Measurements from ENCODE around the gene ASTN2. TPM values are rescaled to one million over a fixed set of nuclear protein-coding genes. Genes with fewer than 3 reads are reported as not detected.

The ASTN2 gene
- total and polyA plus RNA-seq, 9 donors: 1.8 to 6.4 (median 3.2) TPM

- Histone ChIP-seq H3K4me3 (no peak overlapping the region), H3K36me3 (no peaks in the 10 kb centered on the region), H3K9me3 (peaks cover 0 to under 1% of the 10 kb centered on the region in 2 donors), H3K27me3 (no peaks in the 10 kb centered on the region), H3K4me1 (ENCODE audit: insufficient read depth) (no peaks in the 10 kb centered on the region), H3K27ac (no peak overlapping the region)
- no peak for DNase-seq
- TF ChIP-seq EP300 (IDR thresholded peaks at IDR 0.05) (no peak), POLR2A (IDR thresholded peaks at IDR 0.05) (no peak), CTCF (IDR thresholded peaks at IDR 0.05) (no peak)
- intact Hi-C loops (cut with DNase I): no loop called here
These were observed 254.6 kb downstream of the ASTN2 start for GRCh38 chr9:117160254-117160653.

- no peak overlapping the region for H3K27ac ChIP-seq
- H3K27me3 ChIP-seq: no peaks in the 10 kb centered on the region
- H3K4me1 ChIP-seq (ENCODE audit: insufficient read depth): no peaks in the 10 kb centered on the region
- H3K36me3 ChIP-seq: no peaks in the 10 kb centered on the region
- H3K9me3 ChIP-seq: no peaks in the 10 kb centered on the region
- H3K4me3 ChIP-seq: no peak overlapping the region
- TF ChIP-seq EP300 (IDR thresholded peaks at IDR 0.05): no peak
- no peak for TF ChIP-seq POLR2A (IDR thresholded peaks at IDR 0.05)
- TF ChIP-seq CTCF (IDR thresholded peaks at IDR 0.05): no peak
- intact Hi-C loops (cut with DNase I): no loop called here
- 77 to 79% (median 78%) methylated on average over 2 of the region's 2 CpGs for WGBS, 3 donors
- no peak for DNase-seq
These were observed 257.9 kb downstream of the ASTN2 start for GRCh38 chr9:117156771-117157535.

- intact Hi-C loops (cut with DNase I): no loop called here
- Histone ChIP-seq H3K27ac (no peak overlapping the region), H3K9me3 (no peaks in the 10 kb centered on the region), H3K4me3 (no peak overlapping the region), H3K27me3 (no peaks in the 10 kb centered on the region), H3K4me1 (ENCODE audit: insufficient read depth) (no peaks in the 10 kb centered on the region), H3K36me3 (no peaks in the 10 kb centered on the region)
- DNase-seq: no peak
- WGBS, 3 donors: 82 to 87% (median 84%) methylated on average over 2 of the region's 2 CpGs
- no peak for TF ChIP-seq POLR2A (IDR thresholded peaks at IDR 0.05)
These were observed 258.6 kb downstream of the ASTN2 start for GRCh38 chr9:117156144-117156688.

- Histone ChIP-seq H3K4me3 (no peak overlapping the region), H3K36me3 (no peaks in the 10 kb centered on the region), H3K27me3 (no peaks in the 10 kb centered on the region), H3K9me3 (no peaks in the 10 kb centered on the region), H3K27ac (no peak overlapping the region), H3K4me1 (ENCODE audit: insufficient read depth) (no peaks in the 10 kb centered on the region)
- intact Hi-C loops (cut with DNase I): no loop called here
- WGBS, 3 donors: 56 to 80% (median 64%) methylated on average over 1 of the region's 1 CpG
- TF ChIP-seq EP300 (IDR thresholded peaks at IDR 0.05) (no peak), POLR2A (IDR thresholded peaks at IDR 0.05) (no peak), CTCF (IDR thresholded peaks at IDR 0.05) (no peak)
- DNase-seq: no peak
These were observed 261.8 kb downstream of the ASTN2 start for GRCh38 chr9:117153021-117153420.

- Histone ChIP-seq H3K27ac (no peak overlapping the region), H3K36me3 (no peaks in the 10 kb centered on the region), H3K4me3 (no peak overlapping the region), H3K4me1 (ENCODE audit: insufficient read depth) (no peaks in the 10 kb centered on the region), H3K27me3 (no peaks in the 10 kb centered on the region), H3K9me3 (no peaks in the 10 kb centered on the region)
- no peak for DNase-seq
- intact Hi-C loops (cut with DNase I): no loop called here
- 73 to 78% (median 75%) methylated on average over 2 of the region's 2 CpGs for WGBS, 3 donors
- TF ChIP-seq EP300 (IDR thresholded peaks at IDR 0.05) (no peak), POLR2A (IDR thresholded peaks at IDR 0.05) (no peak), CTCF (IDR thresholded peaks at IDR 0.05) (no peak)
These were observed 263.1 kb downstream of the ASTN2 start for GRCh38 chr9:117151716-117152115.
